Endometrial microvascular endothelial cells (primary cell): ENCODE data around the gene SCAI. TPM values are rescaled to one million over a fixed set of nuclear protein-coding genes. Genes with fewer than 3 reads are reported as not detected.
"Not testable (repeated sequence)": the region's sequence is repeated elsewhere in the genome, so short reads cannot be mapped to it uniquely, and the experiment has no call there.

ENCODE experiments used
- in situ Hi-C: cut with HindIII; loops from 2 replicates; pipeline ENCODE4 v1.10.0; 2017; ENCODE audit warnings: low sequenced_read_pairs, low pct_unique_long_range_greater_than_20kb; ENCODE audit errors: inconsistent ontology term
- total RNA-seq: library from RNA; depleted of rRNA; stranded (reverse); fragments of >200 nt; gene quantifications from one replicate; pipeline ENCODE4 v1.2.3, GENCODE V29; 2015; ENCODE audit errors: inconsistent ontology term

SCAI gene
- 6.8 TPM for total RNA-seq

DNA sequence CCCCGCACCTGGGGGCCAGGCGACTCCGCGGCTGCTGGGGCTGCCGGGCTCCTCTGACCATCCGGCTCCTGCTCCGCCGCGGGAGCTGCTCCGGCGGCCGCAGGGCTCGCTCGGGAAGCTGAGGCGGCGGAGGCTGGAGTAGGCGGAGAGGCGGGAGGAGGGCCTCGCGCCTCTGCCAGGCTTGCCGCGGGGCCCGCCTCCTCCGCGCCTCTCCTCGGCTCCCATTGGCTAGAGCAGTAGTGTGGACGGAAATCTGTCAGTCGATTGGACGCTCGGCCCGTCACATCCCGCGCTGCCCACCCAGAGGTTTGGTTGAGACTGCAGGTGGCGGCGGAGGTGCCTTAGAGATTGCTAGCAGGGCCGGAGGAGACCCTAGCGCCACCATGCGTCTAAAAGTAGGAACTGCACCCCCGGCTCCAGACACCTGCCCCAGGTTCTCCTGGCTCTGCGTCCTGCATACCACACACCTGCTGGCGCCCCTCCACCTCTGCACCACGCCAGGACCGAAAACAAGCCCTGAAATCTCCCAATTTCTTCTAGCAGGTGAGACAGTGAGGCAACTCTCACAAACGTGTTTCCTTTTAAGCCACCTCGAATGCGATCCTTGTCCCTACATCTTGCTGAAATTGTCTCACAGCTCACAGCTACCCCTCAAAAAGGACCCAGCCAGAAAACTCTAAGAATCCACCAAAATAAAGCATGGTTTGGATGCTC lies at the start of gene SCAI:
TSS of gene SCAI (minus strand) at position 152 of the 714 bp plus-strand sequence. CDS start at position 61, 91 bp downstream.
- in situ Hi-C loops, result no loop called here

GRCh38 chr9:125190361-125190801 lies 47.1 kb upstream of the SCAI start:
- in situ Hi-C loops, result loop anchor here (25.0 kb wide), 1 partner anchor 428 kb away; the partner anchor contains the start of gene NR6A1

DNA sequence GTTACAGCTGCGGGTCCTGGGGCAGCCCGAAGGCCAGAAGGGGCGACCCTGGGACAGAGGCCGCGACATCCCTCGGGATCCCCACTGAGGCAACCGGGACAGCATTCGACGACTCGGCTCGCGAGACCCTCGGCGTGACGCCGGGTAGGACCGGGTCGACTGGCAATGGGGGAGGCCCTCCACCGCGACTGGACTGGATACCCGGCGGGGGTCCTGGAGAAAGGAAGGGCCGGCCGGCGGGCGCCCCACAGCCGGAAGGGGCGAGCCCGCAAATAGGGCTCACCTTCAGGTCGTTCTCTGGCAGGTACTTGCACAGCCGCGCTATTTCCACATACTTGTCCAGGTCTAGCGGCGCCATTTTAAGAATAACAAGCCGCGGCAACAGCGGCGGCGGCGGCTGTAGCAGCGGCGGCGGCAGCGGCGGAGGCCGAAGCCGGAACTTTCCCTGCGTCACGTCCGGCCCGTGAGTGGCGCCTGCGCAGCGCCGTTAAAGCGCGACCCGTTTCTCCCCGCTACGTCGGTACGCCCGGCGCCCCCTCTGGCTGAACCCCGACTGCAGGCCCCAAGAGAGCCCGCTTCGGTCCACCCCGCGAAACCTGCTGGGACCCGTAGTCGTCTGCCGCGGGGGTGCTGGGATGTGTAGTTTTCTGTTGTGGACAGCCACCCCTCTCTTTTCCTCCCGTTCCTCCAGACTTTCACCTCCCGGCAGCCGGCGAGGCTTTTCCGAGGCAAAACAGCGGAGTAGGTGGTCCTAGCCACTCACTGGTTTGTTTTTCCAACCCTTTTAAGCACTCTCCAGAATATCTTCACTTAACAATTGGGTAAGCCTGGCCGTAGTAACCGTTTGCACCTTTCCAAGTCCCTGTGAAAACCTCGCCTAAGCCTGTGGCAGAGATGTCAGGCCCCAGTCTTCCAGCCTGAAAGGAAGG lies 46.3 kb upstream of the SCAI start, which contains the start of gene PPP6C:
TSS of gene PPP6C (minus strand) at position 443 of the 929 bp plus-strand sequence. CDS start at position 358, 85 bp downstream.
- in situ Hi-C loops, result loop anchor here (25.0 kb wide), 1 partner anchor 427 kb away; the partner anchor contains the start of gene NR6A1

- in situ Hi-C loops, result loop anchor here (25.0 kb wide), 1 partner anchor 427 kb away; the partner anchor contains the start of gene NR6A1
Observed at GRCh38 chr9:125189011-125189360, 45.7 kb upstream of the SCAI start.

DNA sequence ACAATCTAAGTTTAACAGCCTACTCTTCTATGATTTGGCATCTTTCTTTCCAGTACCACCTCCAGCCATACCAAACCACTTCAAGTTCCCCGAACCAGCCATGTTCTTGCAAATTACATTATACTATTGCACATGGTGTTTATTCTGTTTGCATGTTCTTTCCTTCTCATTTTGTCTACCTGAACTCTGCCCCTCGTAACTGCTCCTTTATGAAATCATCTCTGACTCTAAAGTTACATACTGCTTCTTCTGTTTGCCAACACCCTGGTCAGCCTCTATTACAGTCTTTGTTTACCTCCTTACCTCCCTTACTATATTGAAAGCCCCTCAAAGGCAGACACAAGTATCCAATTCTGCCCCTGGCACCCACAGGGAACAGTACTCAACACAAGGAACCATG lies 40.2 kb upstream of the SCAI start:
- in situ Hi-C loops, result loop anchor here (25.0 kb wide), 1 partner anchor 421 kb away; the partner anchor contains the start of gene NR6A1

- in situ Hi-C loops, result loop anchor here (25.0 kb wide), 1 partner anchor 421 kb away; the partner anchor contains the start of gene NR6A1
Observed at GRCh38 chr9:125183054-125183453, 39.7 kb upstream of the SCAI start.

DNA sequence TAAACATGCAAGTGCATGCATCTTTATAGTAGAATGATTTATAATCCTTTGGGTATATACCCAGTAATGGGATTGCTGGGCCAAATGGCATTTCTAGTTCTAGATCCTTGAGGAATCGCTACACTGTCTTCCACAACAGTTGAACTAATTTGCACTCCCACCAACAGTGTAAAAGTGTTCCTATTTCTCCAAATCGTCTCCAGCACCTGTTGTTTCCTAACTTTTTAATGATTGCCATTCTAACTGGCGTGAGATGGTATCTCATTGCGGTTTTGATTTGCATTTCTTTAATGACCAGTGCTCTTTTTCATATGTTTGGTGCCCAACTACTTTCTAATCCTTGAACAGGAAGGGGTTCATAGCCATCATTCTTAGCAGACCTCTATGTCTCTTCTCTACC lies 38.4 kb upstream of the SCAI start:
- in situ Hi-C loops, result loop anchor here (25.0 kb wide), 1 partner anchor 419 kb away; the partner anchor contains the start of gene NR6A1

GRCh38 chr9:125180876-125181275 lies 37.5 kb upstream of the SCAI start:
- in situ Hi-C loops, result loop anchor here (25.0 kb wide), 1 partner anchor 419 kb away; the partner anchor contains the start of gene NR6A1

DNA sequence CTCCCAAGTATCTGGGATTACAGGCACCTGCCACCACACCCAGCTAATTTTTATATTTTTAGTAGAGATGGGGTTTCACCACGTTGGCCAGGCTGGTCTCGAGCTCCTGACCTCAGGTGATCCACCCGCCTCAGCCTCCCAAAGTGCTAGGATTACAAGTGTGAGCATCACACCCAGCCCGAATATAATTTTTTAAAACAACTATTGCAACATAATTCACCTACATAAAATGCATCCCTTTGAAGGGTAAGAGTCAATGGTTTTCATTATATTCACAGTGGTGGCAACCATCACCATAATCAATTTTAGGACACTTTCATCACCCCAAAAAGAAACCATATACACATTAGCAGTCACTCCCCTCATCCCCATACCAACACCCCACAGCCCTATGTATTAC lies 36.4 kb upstream of the SCAI start:
- in situ Hi-C loops, result loop anchor here (25.0 kb wide), 1 partner anchor 417 kb away; the partner anchor contains the start of gene NR6A1

- in situ Hi-C loops, result loop anchor here (25.0 kb wide), 1 partner anchor 416 kb away; the partner anchor contains the start of gene NR6A1
Observed at GRCh38 chr9:125177888-125178287, 34.6 kb upstream of the SCAI start.

DNA sequence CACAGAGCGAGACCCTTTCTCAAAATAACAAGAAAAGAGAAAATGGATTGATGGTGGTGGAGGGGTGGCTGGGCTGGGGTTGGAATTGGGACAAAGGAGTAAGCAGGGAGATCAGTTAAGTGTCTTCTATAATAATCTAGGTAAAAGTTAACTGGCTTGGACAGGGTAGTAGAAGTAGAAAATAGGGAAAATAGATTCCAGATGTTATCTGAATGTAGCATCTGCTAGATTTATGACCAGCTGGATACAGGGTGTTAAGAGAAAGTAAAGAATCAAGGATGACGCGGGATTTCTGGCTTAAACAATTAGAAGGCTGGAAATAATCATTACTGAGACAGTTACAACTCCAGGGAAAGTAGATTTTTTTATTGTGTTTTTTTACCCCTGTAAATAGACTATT lies 33.3 kb upstream of the SCAI start:
- in situ Hi-C loops, result loop anchor here (25.0 kb wide), 1 partner anchor 414 kb away; the partner anchor contains the start of gene NR6A1

DNA sequence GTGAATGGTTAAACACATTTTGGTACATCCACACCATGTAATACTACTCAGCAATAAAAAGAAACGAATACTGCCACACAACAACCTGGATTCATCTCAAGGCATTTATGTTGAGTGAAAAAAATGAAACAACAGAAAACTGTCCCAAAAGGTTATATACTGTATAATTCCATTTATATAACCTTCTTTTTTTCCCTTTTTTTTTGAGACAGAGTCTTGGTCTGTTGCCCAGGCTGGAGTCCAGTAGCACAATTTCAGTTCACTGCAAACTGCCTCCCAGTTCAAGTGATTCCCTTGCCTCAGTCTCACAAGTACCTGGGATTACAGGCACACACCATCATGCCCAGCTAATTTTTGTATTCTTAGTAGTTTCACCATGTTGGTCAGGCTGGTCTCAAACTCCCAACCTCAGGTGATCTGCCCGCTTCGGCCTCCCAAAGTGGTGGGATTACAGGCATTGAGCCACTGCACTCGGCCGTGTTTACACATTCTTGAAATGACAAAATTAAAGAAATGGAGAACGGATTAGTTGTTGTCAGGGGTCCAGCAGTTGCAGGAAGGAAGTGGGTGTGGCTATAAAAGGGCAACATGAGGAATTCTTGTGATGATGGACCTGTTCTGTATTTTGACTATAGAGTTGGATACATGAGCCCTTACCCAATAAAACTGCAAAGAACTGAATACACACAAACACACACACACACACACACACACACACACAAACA lies 28.9 kb upstream of the SCAI start:
- in situ Hi-C loops, result no loop called here

- in situ Hi-C loops, result no loop called here
Observed at GRCh38 chr9:125169895-125170294, 26.6 kb upstream of the SCAI start.

- in situ Hi-C loops, result no loop called here
Observed at GRCh38 chr9:125166762-125167161, 23.4 kb upstream of the SCAI start.

DNA sequence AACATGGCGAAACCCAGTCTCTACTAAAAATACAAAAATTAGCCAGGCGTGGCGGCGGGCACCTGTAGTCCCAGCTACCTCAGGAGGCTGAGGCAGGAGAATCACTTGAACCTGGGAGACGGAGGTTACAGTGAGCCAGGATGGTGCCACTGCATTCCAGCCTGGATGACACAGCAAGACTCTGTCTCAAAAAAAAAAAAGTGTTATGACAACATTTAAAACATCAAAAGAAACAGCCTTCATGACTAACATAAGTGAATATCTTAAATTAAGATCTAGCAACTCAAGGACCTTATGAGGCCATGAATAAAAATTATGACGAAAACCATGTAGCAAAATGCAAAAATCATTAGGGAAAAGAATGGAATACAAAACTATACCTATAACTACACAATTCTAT lies 19.6 kb upstream of the SCAI start:
- in situ Hi-C loops, result not testable (repeated sequence)

- in situ Hi-C loops, result no loop called here
Observed at GRCh38 chr9:125161284-125161918, 18.1 kb upstream of the SCAI start.

- in situ Hi-C loops, result no loop called here
Observed at GRCh38 chr9:125160750-125161149, 17.4 kb upstream of the SCAI start.

DNA sequence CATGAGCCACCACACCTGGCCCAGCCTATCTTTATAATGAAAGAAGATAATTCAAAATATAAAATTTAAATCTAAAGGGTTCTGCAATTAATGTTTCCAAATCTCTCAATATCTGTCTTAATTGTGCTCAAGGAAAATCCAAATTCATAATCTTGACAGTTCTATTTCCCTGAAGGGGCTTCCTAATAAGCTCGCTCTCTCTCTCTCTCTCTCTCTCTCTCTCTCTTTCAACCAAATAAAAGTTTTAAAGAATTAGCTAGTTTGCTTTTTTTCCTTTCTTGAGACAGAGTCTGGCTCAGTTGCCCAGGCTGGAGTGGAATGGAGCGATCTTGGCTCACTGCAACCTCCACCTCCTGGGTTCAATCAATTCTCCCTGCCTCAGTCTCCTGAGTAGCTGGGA lies 13.2 kb upstream of the SCAI start:
- in situ Hi-C loops, result no loop called here
